SK-N-SH treated with all-trans-retinoic acid at 6 μM for 48 hours (cell line): Measurements from ENCODE around the gene CYP27B1.

Experiments
- ATAC-seq: fragments of 200-7000 bp; cut with Tn5 transposase; 3 replicates; pipeline ENCODE4 v1.9.1; 2020; ENCODE audit warnings: mild to moderate bottlenecking, moderate library complexity
- CSDC2 ChIP-seq: fragments of 250-450 bp; sonication (Bioruptor Pico); IDR thresholded peaks from 2 replicates; pipeline ENCODE4 v1.5.0; 2020; ENCODE audit warnings: mild to moderate bottlenecking, moderate library complexity
- ESRRG ChIP-seq: fragments of 250-450 bp; sonication (Bioruptor Pico); IDR thresholded peaks from 2 replicates; pipeline ENCODE4 v1.6.1; 2021; ENCODE audit warnings: mild to moderate bottlenecking
- GLIS3 ChIP-seq: fragments of 250-450 bp; sonication (Bioruptor Pico); IDR thresholded peaks from 2 replicates; pipeline ENCODE4 v1.5.0; 2020; ENCODE audit warnings: mild to moderate bottlenecking, moderate library complexity
- ISL1 ChIP-seq: fragments of 250-450 bp; sonication (Bioruptor Pico); IDR thresholded peaks from 2 replicates; pipeline ENCODE4 v2.1.2; 2022; ENCODE audit warnings: mild to moderate bottlenecking, moderate library complexity
- PATZ1 ChIP-seq: fragments of 250-450 bp; sonication (Bioruptor Pico); IDR thresholded peaks from 2 replicates; pipeline ENCODE4 v1.8.0; 2020; ENCODE audit warnings: mild to moderate bottlenecking, moderate library complexity, borderline replicate concordance
- POU6F1 ChIP-seq: fragments of 250-450 bp; sonication (Bioruptor Pico); IDR thresholded peaks from 2 replicates; pipeline ENCODE4 v1.8.0; 2021; ENCODE audit warnings: low read depth, mild to moderate bottlenecking, moderate library complexity, borderline replicate concordance
- PPARA ChIP-seq: fragments of 250-450 bp; sonication (Bioruptor Pico); IDR thresholded peaks from 2 replicates; pipeline ENCODE4 v1.5.0; 2020; ENCODE audit warnings: mild to moderate bottlenecking, borderline replicate concordance
- RARB ChIP-seq: fragments of 250-450 bp; sonication (Bioruptor Pico); IDR thresholded peaks from 2 replicates; pipeline ENCODE4 v1.8.0; 2021; ENCODE audit warnings: mild to moderate bottlenecking, moderate library complexity
- SNAI2 ChIP-seq: fragments of 250-450 bp; sonication (Bioruptor Pico); IDR thresholded peaks from 2 replicates; pipeline ENCODE4 v1.5.0; 2020; ENCODE audit warnings: mild to moderate bottlenecking, moderate library complexity
- TCF4 ChIP-seq: fragments of 250-450 bp; sonication (Bioruptor Pico); IDR thresholded peaks from 2 replicates; pipeline ENCODE4 v1.8.0; 2021; ENCODE audit warnings: mild to moderate bottlenecking, moderate library complexity, borderline replicate concordance
- TSHZ2 ChIP-seq: fragments of 250-450 bp; sonication (Bioruptor Pico); IDR thresholded peaks from 2 replicates; pipeline ENCODE4 v1.5.0; 2020; ENCODE audit warnings: mild to moderate bottlenecking, moderate library complexity
- ZC3H10 ChIP-seq: fragments of 250-450 bp; sonication (Bioruptor Pico); IDR thresholded peaks from 2 replicates; pipeline ENCODE4 v1.5.1; 2021; ENCODE audit warnings: mild to moderate bottlenecking, moderate library complexity
- ZFP3 ChIP-seq: fragments of 250-450 bp; sonication (Bioruptor Pico); IDR thresholded peaks from 2 replicates; pipeline ENCODE4 v1.5.0; 2020; ENCODE audit warnings: mild to moderate bottlenecking, moderate library complexity
- ZFP30 ChIP-seq: fragments of 450-650 bp; formaldehyde crosslinking; IDR thresholded peaks from 2 replicates; pipeline ENCODE4 v1.5.0; 2022; ENCODE audit warnings: mild to moderate bottlenecking, moderate library complexity
- ZNF70 ChIP-seq: fragments of 450-650 bp; formaldehyde crosslinking; IDR thresholded peaks from 2 replicates; pipeline ENCODE4 v1.5.0; 2020; ENCODE audit warnings: mild to moderate bottlenecking, moderate library complexity
- ZNF8 ChIP-seq: fragments of 450-650 bp; formaldehyde crosslinking; IDR thresholded peaks from 2 replicates; pipeline ENCODE4 v1.5.0; 2020; ENCODE audit warnings: mild to moderate bottlenecking, moderate library complexity
- TF ChIP-seq, protein P1 (sequence below): fragments of 250-450 bp; sonication (Bioruptor Pico); IDR thresholded peaks from 2 replicates; pipeline ENCODE4 v1.5.1; 2021; ENCODE audit warnings: mild to moderate bottlenecking, moderate library complexity
- TF ChIP-seq, protein P2 (sequence below): fragments of 250-450 bp; sonication (Bioruptor Pico); IDR thresholded peaks from 2 replicates; pipeline ENCODE4 v1.5.1; 2020; ENCODE audit warnings: low read depth, mild to moderate bottlenecking, moderate library complexity

The CYP27B1 gene

DNA sequence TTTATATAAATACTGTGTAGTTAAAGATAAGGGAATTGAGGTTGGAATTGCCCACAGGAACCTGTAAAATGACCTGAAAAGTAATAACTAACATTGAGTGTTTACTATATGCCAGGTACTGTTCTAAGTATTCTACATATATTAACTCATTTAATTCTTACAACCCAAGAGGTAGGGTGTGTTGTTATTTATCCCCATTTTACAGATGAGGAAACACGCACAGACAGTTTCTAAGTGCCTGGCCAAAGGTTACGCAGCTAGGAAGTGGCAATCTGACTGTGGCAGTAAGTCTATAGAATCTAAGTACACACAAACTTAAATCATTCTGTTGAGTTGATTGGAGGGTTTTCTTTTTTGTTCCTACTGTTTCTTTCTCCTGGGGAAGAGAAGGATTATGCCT lies 23.1 kb downstream of the CYP27B1 start (continued):
- TF ChIP-seq TSHZ2 (CRISPR knock-in tag): no peak

DNA sequence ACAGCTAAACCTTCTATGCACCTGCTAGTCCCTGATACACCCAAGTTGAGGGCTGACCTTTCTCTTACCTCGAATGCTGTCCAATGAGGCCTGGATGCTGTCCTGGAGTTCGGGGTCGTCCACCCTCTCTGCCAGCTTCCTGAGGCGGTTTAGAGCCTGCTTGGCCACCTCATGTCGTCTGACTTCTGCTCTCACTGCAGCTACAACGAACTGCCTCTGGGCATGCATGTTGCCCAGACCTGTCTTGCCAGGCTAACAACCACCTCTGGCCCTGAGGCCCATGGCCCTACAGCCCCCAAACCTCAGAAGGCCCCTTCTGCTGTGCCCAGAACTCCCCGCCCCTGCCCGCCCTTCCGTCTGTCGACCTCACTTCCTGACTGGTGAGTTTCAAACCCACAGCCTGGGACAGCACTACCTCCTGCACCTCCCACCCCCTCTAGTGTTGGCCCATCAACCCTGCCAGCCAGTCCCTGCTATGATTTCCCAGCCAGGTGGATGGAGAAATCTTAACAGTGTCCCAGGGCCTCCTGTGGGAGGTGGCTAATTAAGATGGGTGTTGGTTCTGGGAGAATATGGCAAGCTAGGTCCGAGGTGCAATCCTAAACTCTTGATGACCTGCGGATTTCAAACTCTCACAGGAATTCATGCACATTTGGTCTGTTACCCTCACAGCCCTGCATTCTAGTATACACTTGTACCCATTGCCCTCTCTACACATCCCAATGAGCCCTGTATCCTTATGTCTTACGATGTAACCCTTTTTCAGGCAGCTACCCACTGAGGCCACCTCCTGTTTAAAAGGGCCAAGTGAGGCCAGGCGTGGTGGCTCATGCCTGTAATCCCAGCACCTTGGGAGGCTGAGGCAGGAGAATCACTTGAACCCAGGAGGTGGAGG lies 24.8 kb downstream of the CYP27B1 start:
- ATAC-seq: no peak
- TF ChIP-seq ZC3H10 (CRISPR knock-in tag) (no peak), ZNF70 (CRISPR knock-in tag) (no peak), ZFP30 (CRISPR knock-in tag) (no peak), ISL1 (CRISPR knock-in tag) (no peak)
- TF ChIP-seq, all 23 proteins: peak for 0

DNA sequence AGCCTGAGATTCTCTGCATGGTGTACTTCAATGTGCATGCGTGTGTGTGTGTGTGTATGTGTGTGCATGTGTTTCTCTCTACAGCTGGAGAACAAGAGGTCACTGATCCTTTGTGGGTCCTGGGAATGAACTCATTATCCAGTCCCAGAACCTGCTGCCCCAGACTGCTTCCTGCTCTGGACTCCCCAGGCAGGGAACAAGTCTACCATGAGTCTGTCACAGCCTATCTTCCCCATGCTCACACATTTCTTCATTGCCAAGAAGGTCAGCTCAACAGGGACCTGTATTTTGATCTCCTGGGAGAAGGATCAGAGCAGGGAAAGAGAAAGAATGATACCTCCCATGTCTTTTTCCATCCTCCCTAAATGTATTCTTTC lies 25.5 kb downstream of the CYP27B1 start:
- TF ChIP-seq TCF4 (CRISPR knock-in tag): no peak
- TF ChIP-seq CSDC2 (CRISPR knock-in tag): no peak
- no peak for TF ChIP-seq ZFP3 (CRISPR knock-in tag)
- no peak for TF ChIP-seq RARB
- no peak for TF ChIP-seq ISL1 (CRISPR knock-in tag)
- no peak for TF ChIP-seq GLIS3
- no peak for TF ChIP-seq PATZ1 (CRISPR knock-in tag)
- no peak for TF ChIP-seq POU6F1 (CRISPR knock-in tag)
- TF ChIP-seq ZFP30 (CRISPR knock-in tag): no peak
- TF ChIP-seq, protein P1, sequence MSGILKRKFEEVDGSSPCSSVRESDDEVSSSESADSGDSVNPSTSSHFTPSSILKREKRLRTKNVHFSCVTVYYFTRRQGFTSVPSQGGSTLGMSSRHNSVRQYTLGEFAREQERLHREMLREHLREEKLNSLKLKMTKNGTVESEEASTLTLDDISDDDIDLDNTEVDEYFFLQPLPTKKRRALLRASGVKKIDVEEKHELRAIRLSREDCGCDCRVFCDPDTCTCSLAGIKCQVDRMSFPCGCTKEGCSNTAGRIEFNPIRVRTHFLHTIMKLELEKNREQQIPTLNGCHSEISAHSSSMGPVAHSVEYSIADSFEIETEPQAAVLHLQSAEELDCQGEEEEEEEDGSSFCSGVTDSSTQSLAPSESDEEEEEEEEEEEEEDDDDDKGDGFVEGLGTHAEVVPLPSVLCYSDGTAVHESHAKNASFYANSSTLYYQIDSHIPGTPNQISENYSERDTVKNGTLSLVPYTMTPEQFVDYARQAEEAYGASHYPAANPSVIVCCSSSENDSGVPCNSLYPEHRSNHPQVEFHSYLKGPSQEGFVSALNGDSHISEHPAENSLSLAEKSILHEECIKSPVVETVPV (CRISPR knock-in tag): no peak
- TF ChIP-seq ESRRG (CRISPR knock-in tag): no peak
- no peak for TF ChIP-seq PPARA (CRISPR knock-in tag)
- TF ChIP-seq, protein P2, sequence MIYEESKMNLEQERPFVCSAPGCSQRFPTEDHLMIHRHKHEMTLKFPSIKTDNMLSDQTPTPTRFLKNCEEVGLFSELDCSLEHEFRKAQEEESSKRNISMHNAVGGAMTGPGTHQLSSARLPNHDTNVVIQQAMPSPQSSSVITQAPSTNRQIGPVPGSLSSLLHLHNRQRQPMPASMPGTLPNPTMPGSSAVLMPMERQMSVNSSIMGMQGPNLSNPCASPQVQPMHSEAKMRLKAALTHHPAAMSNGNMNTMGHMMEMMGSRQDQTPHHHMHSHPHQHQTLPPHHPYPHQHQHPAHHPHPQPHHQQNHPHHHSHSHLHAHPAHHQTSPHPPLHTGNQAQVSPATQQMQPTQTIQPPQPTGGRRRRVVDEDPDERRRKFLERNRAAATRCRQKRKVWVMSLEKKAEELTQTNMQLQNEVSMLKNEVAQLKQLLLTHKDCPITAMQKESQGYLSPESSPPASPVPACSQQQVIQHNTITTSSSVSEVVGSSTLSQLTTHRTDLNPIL (CRISPR knock-in tag): no peak
- no peak for ATAC-seq

DNA sequence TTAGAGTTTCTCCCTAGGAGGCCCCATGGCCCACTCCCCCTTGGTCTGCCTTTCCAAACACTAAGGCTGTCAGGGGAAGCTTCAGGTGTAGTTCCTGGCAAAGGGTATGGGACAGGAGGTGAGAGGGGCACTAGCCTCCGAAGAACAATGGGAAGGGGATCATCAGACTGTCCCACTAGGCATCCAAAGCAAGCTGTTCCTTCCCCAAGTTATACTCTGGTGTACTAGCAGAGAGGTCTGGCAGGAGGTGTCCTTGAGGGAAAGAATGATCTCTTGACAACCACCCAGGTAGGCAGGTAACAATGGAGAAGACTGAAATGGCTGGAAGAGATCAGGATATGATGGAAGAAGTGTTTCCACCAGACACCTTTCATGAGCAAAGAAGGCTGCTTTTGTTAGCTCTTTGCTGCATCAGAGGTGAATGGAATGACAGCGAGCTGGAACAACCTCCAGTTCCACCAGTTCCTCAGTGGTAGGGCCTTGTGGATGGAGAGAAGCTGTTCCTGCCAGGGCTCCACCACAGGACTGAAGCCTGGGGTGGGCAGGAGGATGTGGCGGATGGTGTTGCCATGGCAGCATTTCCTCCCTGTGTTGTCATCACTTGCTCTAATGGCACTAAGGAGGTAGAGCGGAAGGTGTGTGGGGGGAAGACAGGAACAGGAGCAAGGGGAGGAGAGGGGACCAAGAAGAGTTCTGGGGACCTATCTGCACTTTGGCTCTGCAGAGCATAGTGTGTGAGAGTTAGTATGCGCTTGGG lies 26.0 kb downstream of the CYP27B1 start:
- no peak for ATAC-seq
- TF ChIP-seq, protein P1 (CRISPR knock-in tag): no peak
- TF ChIP-seq PPARA (CRISPR knock-in tag) (no peak), ZNF8 (CRISPR knock-in tag) (no peak), POU6F1 (CRISPR knock-in tag) (no peak), RARB (no peak), ESRRG (CRISPR knock-in tag) (no peak), ISL1 (CRISPR knock-in tag) (no peak), ZNF70 (CRISPR knock-in tag) (no peak), PATZ1 (CRISPR knock-in tag) (no peak), CSDC2 (CRISPR knock-in tag) (no peak), SNAI2 (no peak)
